ENCODE measurements around the gene UBAC2.

The UBAC2 gene

DNA sequence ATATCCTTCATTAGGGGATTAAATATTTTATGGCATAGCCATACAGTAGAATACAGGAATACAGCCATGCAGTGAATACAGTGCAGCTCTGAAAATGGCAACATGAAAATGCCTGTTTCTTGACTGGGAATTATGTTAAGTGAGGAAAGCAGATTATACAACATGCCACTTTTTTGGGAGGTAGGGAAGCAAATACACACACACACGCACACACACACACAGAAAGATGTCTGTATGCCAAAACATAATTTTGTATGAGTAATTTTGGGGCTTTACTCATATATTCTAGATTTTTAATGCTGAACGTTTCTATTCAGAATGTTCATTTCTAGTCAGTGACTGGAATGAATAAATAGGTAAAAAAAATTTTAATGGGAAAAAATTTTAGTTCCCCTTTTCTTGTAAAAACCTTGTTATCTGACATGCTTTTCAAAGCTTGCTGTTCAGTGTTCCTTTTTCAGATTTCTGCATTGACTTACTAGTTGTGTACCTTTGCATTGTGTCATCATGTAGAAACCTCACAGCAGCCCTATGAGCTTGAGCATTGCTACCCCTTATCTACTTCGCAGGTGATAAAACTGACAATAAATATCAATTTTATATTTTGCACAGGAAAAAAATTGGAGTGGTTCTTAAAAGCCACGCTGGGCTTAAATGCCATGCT, 98.7 kb downstream of the UBAC2 start:
- no peak for DNase-seq

DNA sequence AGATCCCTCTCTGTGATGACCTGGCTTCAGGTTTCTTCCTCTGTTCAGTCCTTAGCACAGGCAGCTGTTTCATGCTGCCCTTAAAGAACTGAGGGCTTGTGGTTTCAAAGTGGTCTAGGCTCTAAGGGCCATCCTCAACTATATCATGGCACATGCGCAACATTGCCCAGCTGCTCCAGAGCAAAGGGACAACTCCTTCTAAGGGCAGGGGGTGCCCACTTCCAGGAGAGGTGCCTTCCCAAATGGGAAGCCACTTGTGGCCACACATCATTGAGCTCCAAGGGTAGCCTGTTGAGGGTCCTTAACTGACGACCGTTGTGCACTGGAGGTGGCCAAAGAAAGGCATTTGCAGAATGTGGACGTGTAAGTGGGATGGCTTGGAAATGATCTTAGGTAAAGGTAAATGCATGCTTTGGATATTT, 99.3 kb downstream of the UBAC2 start:
- DNase-seq: no peak

DNA sequence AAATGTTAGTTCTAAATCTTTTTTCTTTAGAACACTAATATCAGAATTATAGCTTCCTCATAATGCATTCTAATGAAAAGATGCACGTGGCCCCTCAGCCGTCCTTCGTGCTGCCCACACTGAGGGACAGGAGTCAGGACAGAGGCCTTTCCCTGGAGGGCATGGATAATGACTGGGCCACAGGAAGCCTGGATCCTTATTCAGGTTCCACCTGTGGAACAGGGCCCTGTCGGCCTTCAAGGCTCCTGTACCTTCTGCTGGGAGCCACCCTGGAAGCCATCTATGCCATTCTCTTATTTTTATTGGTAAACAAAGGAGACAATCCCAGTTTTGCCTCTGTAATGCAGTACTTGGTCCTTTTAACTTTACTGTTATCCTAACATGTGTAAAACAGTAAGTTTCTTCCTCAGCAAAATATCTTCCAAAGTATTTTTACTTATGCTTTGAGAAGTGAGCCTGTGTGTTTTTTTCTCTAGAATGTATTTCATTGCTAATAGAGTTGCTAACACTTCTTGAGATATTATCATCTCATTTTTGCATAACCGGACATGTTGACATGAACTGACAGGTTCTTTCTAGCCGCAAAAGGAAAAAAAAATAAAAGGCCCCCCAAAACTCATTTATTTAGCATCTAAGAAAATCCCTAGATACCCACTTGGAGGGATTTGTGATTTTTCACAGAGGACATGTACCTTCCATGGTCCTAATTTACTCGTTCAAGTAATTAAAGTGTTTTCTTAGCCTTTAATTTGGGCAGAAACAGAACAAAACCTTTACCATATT, 100.6 kb downstream of the UBAC2 start:
- DNase-seq: no peak

DNA sequence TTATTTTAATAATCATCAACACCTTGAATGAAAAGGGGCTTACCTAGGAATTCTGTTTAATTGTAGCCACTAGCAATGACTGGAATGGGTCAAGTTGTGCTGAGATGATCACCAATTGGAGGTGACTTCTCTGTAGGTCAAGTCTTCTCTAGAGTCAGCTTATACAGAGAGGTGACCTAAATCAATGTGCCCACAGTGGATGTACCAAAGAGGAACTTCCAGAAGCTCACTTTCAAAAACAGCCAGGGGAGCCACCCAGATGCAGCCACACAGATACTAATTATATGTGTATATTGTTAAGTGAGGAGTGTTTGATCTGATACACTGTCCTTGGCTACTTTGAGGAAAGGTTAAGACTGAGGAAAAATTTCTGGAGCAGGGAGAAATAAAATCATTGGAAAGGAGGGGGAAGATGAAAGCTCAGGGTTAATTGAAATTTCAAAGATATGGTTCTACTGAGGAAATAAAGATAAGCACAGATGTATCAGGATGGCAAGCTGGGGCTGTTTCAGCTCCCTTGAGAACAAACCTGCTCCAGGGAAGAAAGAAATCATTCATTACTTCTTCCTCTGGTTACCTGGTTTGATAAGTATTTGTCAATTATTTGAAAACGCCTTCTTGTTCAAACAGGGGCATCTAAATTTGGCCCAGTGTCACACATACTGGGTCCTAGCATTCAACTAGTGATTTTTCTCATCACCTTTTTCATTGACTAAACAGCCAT, 101.4 kb downstream of the UBAC2 start:
- DNase-seq: no peak

DNA sequence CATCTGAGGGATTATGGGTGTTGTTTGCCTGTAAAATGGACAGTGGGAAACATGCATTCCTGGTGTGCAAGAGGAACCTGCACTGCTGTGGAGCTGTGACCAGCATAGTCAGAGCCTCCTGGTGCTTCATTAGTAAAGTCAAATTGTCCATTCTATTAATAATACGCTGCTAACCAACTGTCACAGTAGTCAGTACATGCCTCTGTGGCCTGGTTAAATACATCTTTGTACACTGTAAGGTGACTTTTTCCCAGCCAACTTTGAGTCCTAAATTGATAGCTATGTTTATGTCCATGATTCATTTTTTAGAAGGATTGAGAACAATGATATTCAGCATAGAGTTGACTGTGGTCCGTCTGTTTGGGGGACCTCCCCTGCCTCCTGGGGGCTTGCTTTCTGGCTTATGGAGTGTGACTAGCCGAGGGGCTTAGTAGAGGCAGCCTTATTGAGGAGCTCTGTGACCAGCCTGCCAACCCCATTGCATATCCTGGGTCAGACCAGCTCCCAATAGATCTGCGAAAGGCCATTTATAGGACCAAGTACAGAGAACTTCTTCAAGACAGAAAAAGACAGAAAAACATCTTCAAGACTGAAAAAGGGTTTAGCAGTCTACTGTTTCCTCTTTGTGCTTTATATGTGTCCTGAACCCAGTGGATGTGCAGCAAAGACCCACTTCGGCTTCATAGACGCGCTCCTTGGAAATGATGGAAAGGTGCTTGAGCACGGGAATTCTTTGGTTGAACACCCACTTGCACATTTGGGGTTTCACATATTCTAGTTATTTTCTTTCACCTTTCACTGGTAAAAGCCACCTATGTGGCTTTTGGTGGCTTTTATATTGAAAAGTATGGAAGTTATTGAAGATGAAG, 102.2 kb downstream of the UBAC2 start:
- DNase-seq: no peak

DNA sequence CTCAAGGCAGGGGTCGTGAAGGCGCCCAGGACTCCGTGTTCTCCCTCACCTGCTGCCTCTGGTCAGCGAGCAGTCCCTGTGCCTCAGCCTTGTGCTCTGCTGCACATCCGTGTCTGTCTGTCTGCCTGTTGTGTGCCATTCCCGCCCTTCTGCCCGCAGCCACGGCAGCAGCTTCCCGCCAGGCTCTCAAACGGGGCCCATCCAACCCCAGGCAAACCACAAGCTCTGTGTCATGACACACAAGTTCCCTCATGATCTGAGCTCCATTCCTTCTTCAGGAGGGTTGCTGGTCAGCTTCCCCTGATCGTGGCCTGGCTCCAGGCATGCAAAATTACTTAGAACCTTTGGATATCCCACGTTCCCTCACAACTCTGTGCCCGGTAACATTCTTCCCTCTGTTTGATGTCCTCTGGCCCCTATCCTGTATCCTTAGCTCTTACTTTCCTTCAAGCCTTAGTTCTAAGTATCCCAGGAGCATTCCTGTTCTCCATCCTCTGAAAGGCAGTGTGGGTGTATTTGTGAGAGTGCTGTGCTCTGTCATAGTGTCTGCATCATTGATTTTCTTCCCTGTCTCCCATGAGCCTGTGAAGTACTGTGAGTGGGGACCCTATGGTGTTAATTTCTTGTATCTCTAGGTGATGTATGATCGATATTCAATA, 103.3 kb downstream of the UBAC2 start:
- no peak for DNase-seq

DNA sequence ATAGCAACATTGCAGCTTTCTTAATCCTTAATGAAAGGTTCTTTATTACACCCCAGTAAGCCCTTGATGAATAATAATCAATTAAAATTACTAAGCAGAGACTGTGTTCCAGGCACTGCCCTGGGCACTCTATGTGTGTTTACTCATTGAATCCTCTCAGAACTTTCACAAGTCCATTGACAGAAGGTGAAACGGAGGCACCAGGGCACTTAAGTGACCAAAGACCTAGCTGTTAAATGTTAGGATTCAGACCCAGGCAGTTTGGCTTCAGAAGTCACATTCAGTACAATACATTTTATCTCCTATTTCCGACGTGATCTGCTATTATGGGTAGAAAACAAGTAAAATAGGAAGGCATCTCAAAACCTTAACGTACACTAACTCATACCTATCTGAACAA, 103.9 kb downstream of the UBAC2 start:
- DNase-seq: no peak

DNA sequence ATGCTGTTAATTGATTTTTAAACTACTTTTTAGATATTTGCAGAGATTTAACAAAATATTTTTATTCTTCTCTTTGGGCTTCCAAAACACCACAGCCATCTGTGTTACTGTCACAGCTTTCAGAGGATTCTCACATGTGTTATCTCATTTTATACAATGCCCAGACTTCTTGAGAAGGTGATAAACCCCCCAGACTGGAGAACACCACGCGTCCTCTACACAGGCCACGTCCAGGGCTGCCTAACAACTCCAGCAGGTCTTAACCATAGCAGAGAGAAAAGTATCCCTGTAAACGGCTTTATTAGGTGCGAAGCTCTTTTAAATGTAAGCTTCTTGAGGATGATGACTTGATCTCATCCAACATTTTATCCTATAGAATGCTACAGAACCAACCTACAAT, 104.5 kb downstream of the UBAC2 start:
- DNase-seq: no peak

DNA sequence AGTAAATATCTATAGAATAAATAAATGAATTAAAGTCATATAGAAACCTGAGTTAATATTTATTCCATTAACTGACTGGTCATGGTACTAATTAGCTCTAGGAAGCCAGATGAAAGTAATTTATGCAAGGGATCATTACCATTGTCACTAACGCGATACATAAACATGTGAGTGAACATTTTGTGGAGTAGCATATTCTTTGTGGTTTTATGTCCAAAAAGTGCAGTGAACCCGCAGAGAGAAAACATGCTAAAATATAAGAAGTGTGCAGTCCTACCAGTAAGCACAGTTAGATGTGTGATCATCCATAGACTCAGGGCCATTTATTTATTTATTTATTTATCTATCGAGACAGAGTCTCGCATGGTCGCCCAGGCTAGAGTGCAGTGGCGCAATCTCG, 104.9 kb downstream of the UBAC2 start:
- DNase-seq: no peak

DNA sequence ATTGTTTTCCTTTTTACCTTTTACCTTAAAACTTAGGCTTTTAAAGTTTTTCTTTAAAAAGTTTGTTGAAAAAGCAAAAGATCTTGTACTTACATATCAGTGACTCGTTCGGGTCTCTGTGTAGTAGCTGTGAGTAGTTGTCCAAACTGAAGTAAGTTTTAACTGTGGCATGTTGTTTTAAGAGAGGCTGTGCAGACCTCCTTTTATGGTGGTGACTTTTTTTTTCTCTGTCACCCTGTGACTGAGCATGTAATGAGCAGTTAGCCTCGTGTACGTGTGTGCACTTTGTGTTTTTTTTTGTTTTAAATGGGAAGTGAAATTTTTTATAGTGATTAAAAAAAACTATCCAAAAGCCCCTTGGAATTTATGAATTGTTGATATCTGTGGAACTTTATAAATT, 106.6 kb downstream of the UBAC2 start, which contains the start of gene GPR183:
TSS of gene GPR183 (minus strand) at position 153 of the 400 bp plus-strand sequence. CDS start 11,254 bp downstream, outside the sequence.
- no peak for DNase-seq

DNA sequence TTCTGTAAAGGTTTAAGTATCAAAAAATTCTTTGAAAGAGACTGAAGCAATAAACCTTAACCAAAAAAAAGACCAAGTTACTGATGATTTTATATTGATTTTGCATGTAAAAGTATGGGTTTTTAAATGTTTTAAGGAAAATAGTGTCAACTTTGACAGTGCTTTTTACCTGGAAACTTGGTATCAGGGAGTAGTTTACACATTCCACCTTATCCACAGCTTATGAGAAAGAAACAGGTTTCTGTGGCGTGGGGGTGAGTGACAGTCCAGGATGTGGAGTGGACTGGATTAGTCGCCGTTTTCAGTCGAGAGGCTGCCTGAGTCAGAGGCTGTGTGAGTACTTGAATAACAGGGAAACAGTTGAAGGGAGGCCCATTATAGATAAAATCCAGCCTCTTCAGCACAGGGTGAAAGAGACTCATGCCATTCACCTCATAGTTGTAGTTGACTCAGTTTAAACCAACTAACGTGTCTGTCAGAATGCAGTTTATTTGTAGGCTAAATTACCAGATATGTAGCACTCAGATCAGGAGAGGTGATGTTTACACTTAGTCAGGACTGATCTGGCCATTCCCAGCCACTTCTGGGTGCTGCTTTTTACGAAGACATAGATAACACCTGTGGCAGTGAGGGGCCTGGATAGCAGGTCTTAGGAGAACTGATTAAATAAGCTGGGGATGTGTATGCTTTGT, 107.1 kb downstream of the UBAC2 start:
- DNase-seq: no peak

DNA sequence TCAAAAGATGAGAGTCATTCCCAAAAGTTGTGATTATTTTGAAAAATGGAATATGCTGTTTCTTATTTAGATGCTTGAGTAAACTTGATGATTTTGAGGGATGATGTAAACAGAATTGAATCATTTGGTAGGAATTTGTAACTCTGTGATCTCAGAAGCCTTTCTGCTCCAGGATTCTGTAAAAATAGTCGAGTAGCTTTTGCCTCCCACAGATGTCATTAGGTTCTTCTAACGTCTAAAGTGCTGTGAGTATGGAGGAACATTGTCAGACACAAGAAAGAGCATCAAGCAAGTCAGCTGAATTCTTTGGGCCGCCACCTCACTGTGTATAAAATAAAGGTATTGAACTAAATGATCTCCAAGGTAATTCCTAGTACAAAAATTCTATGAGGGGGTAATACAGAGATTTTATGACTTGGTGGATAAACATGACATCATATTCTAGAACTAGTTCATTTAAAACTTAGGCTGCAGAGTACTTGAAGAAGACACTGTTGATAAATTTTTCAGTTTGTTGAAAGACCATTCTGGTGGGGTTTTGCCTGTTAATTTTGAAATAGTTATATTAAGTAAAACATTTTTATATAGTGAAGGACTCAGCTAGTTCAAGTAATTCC, 107.9 kb downstream of the UBAC2 start:
- DNase-seq: no peak

DNA sequence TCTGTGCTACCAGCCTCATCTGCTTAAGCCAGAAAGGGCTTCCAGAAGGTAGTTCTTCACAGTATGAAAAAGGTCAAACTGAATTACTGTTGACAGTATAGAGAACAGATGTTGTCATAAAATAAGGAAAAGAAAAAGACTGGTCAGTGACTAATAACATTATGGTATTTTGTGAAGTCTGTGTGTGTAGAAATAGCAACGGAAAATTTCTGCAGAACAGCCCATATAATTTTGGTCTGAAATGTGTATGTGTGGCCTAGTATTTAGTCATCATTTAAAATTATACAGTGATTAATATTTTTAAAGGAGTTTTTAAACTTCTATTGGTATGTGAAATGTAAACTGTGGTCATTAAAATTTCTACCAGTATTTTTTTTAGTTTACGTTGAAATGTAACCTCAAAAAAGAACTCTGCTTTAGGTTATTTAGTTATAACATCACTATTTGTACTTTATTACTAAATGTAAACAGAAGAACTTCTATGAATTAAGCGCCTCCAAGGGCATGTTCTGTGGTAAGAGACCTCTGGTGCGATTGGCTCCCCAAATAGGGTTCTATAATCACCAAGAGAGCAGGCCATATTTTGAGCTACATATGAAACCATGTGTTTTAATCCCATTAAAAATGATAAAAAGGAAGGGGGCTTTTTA, 109.9 kb downstream of the UBAC2 start:
- DNase-seq: no peak

DNA sequence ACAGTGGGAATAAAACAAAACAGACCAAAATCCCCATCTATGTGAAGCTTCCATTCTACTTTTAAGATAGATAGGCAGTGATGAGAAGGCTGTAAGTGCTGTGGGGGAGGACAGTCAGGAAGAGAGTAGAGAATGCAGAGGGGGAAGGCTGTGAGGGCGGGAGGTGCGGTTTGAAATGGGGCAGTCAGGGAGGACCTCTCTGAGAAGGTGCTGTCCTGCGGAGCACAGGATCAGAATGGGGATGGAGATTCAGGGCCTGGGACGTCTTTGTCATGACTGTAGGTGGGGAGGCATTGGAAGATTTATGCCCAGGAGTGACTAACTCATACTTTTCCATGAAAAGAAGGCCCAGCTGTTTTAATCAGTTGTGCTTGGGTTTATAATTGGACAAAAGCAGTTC, 110.5 kb downstream of the UBAC2 start:
- DNase-seq: no peak

DNA sequence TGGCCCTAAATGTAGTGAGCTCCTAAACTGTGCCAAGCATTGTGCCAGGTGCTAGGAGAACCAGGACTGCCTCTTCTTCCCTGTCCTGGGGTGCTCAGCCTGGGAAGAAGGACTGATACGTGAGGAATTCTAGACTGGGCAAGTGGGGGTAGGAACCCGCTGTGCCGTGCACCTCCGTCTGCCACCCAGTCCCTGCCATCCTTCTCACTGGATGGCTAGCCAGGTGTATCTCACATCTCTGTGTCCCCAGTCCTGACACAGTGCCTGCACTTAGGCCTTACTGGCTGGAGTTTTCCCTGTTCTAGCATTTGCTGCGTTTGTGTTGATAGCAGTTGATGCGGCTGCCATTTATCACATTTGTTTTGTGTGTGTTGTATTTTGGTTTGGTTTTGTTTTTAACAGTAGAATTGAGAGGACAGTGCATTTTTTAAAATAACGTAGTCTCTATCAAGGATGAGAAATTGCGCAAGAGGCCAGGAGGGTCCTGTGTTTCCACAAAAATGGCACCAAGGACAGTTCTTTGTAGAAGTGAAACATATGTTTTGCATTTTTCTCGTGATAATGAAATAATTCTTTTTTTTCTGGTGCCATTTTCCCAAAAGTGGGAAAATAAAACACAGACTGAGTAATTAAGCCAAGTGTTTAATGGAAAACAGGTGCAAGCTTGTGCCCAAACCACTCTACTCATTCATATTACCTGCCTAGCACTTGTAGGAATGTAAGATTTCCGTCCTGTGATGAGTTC, 111.3 kb downstream of the UBAC2 start:
- DNase-seq: no peak

DNA sequence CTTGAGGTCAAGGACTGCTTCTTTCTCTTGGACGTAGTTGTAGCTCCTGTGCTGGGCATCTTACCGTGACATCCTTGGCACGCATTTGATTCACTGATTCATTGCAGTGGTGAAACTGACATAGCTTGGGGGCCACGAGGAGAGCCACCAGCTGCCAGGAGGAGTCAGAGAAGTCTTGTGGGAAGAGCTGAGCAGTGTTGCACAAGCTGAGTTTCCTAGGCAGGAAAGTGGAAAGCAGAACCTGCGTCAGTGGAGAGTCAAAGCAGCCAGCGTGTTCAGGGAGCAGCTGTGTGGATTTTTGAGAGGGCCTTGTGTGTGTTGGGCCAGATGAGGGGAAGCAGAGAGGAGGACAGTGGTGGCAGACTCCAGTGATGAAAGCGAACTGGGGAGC, 111.8 kb downstream of the UBAC2 start:
- no peak for DNase-seq

DNA sequence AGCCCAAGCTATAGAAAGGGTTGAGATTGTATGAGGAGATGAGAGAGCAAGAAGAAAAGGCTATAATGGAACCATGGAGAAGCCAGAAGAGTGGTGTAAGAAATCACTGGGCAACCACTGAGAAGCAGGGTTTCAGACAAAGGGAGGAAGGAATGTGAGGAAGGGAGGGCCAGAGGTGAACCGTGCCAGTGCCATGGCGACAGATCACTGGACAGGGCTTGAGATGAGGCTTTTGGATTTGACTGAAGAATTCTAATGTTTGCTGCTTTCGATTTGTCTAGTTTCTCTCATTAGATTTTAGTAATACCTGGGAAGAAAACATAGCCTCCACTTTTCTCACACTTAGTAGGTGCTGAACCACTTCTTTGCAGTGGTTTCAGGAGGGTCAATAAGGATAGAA, 112.8 kb downstream of the UBAC2 start:
- DNase-seq: no peak

DNA sequence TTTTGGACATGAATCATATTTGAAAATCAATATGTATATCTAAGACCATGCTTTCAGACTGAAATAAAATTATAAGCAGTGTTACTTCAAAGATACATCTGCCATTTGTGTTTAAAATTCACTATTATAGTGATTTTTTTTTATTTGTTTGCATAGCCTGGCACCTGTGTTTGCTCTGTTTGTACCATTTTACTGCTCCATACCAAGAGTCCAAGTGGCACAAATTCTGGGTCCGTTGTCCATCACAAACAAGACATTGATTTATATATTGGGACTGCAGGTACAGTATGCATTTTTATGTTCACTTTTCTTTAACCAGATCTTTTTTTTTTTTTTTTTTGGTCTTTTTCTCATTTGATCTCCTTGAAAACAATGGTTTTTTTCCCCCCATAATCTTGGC, 113.3 kb downstream of the UBAC2 start:
- DNase-seq: no peak

DNA sequence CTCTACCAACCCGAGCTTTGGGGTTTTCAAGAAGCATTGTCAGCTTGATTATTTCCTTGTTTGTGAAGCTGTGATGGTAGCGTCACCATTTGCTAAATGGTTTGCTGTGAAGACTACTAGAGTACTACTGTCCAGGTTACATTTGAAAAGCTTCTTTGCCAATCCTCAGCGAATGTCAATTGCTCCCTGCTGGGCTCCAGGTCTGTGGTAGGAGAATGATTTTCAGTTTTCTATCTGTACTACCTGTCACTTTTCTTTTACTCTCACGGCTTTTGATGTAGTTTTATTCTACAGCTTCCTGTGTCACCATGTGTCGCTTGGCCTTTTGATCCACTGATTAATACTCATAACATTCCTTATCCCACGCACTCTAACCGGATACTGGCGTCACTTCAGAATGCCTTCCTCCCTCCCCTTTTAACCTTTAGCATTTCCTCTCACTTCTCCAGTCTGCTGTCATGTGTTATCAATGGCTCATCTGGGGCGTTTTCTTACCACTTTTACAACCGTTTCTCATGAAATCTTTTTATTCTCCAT, 114.1 kb downstream of the UBAC2 start:
- DNase-seq: no peak

DNA sequence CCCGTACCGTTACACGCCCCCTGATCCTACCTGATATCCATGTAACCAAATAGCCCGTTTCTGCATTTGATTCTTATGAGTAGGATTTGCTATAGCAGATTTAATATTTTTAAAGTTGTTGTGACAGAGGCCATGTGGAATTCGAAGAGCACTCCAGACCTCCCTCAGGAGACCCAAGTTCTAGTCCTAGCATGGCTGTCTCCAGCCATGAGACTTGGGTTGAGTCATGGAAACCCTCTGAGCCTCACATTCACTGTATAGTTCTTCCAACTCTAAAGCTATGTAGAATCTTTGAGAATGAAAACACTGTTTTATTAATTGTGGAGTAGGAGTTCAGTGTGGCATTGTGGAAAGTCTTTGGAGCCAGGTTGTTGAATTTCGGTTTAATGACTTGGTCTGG, 114.5 kb downstream of the UBAC2 start:
- DNase-seq: no peak
